ENCODE results near the gene CAMKK2.
A peak's percentile ranks its signal among the peaks of the same experiment; 100 is the strongest.
"Not testable (repeated sequence)": the region's sequence is repeated elsewhere in the genome, so short reads cannot be mapped to it uniquely, and the experiment has no call there.

The CAMKK2 gene

GRCh38 chr12:121299662-121300061 lies 3.2 kb upstream of the CAMKK2 start:
- DNase-seq (ENCODE audit: insufficient read length, low spot score) (no peak), FAIRE-seq (no peak)

GRCh38 chr12:121298411-121298810 lies 1.9 kb upstream of the CAMKK2 start:
- DNase-seq (ENCODE audit: insufficient read length, low spot score); FAIRE-seq: not testable (repeated sequence)

GRCh38 chr12:121297435-121297991 lies 1.0 kb upstream of the CAMKK2 start:
- DNase-seq (ENCODE audit: insufficient read length, low spot score) (peak; percentile 21), FAIRE-seq (no peak)

GRCh38 chr12:121295746-121296617 lies 527 bp downstream of the CAMKK2 start:
- FAIRE-seq (no peak), DNase-seq (ENCODE audit: insufficient read length, low spot score) (peak; percentile 20)

GRCh38 chr12:121295116-121295745 lies 1.3 kb downstream of the CAMKK2 start:
- FAIRE-seq (no peak), DNase-seq (ENCODE audit: insufficient read length, low spot score) (no peak)

GRCh38 chr12:121294151-121294889 lies 2.2 kb downstream of the CAMKK2 start:
- no peak for DNase-seq (ENCODE audit: insufficient read length, low spot score)
- FAIRE-seq, result no peak

- no peak for FAIRE-seq
- DNase-seq (ENCODE audit: insufficient read length, low spot score), result no peak
Measured at GRCh38 chr12:121293603-121294002, 2.9 kb downstream of the CAMKK2 start.

- no peak for FAIRE-seq
- no peak for DNase-seq (ENCODE audit: insufficient read length, low spot score)
Measured at GRCh38 chr12:121290410-121290809, 6.1 kb downstream of the CAMKK2 start.

- no peak for FAIRE-seq
- DNase-seq (ENCODE audit: insufficient read length, low spot score), result no peak
Measured at GRCh38 chr12:121289962-121290361, 6.5 kb downstream of the CAMKK2 start.

- FAIRE-seq (no peak), DNase-seq (ENCODE audit: insufficient read length, low spot score) (no peak)
Measured at GRCh38 chr12:121288986-121289385, 7.5 kb downstream of the CAMKK2 start.

- no peak for DNase-seq (ENCODE audit: insufficient read length, low spot score)
- no peak for FAIRE-seq
Measured at GRCh38 chr12:121288158-121288845, 8.2 kb downstream of the CAMKK2 start.

- DNase-seq (ENCODE audit: insufficient read length, low spot score), result no peak
- FAIRE-seq, result no peak
Measured at GRCh38 chr12:121287267-121287954, 9.1 kb downstream of the CAMKK2 start.

GRCh38 chr12:121285856-121286255 lies 10.7 kb downstream of the CAMKK2 start:
- FAIRE-seq, result no peak
- DNase-seq (ENCODE audit: insufficient read length, low spot score), result no peak

- DNase-seq (ENCODE audit: insufficient read length, low spot score) (no peak), FAIRE-seq (no peak)
Measured at GRCh38 chr12:121284551-121285390, 11.7 kb downstream of the CAMKK2 start.

GRCh38 chr12:121283841-121284240 lies 12.7 kb downstream of the CAMKK2 start:
- DNase-seq (ENCODE audit: insufficient read length, low spot score) (no peak), FAIRE-seq (no peak)

GRCh38 chr12:121283388-121283787 lies 13.1 kb downstream of the CAMKK2 start:
- FAIRE-seq (no peak), DNase-seq (ENCODE audit: insufficient read length, low spot score) (no peak)

- FAIRE-seq; DNase-seq (ENCODE audit: insufficient read length, low spot score): not testable (repeated sequence)
Measured at GRCh38 chr12:121282910-121283309, 13.6 kb downstream of the CAMKK2 start.

GRCh38 chr12:121282072-121282742 lies 14.3 kb downstream of the CAMKK2 start:
- FAIRE-seq, result no peak
- DNase-seq (ENCODE audit: insufficient read length, low spot score), result no peak

Data from HTR-8/SVneo (cell line).